GM18861 (cell line): ENCODE measurements around the gene MIXL1.
"Not testable (repeated sequence)": the region's sequence is repeated elsewhere in the genome, so short reads cannot be mapped to it uniquely, and the experiment has no call there.

ENCODE experiments used
- ATAC-seq: cut with Tn5 transposase; IDR thresholded peaks from one replicate; pipeline ENCODE4 v1.9.1; 2021; ENCODE audit not compliant: unreplicated experiment

Gene MIXL1

DNA sequence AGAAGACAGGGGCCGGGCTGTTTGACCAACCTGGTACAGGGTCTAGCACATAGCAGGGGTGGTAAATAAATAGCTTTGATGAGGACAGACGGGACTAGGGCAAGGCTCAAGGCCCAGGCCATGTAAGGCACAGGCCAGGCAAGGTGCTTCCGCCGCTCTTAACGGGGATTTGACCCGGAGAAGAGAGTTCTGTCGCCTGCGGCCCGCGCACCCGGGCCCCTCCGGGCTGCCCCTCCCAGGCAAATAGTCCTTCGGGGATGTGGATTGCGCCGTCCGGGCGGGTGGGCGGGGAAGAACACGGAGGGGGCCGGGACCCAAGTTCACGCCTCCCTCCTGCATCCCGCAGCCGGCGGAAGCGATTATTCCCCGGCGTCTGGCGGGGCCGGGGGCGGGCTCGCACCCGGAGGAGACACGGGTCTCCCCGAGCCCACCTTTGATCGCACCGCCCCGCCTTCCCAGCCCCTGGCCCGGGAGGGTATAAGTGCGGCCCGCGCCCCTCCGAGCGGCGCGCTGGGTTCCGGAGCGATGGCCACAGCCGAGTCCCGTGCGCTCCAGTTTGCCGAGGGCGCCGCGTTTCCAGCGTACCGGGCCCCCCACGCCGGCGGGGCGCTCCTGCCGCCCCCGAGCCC lies at the start of gene MIXL1:
Gene MIXL1, plus strand, starts transcription at position 508 of the 629 bp plus-strand sequence. Its CDS starts 18 bp downstream, at position 526.
- peak; percentile 30 for ATAC-seq

DNA sequence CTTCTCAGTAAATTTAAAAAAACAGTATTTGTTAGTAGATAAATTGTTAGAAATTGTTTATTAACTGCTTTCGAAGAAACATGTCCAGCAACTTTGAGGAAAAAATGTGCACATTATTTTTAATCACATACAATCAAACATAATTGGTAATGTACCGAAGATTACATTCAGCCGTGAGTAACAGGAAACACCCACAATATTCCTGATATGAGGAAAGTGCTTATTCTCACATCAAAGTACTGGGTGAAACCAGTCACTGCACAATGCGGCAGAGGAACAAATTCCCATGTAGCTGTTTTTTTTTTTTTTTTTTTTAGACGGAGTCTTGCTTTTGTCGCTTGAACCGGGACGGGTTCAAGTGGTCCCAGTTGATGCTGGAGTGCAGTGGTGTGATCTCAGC lies 46.6 kb upstream of the MIXL1 start:
- no peak for ATAC-seq

DNA sequence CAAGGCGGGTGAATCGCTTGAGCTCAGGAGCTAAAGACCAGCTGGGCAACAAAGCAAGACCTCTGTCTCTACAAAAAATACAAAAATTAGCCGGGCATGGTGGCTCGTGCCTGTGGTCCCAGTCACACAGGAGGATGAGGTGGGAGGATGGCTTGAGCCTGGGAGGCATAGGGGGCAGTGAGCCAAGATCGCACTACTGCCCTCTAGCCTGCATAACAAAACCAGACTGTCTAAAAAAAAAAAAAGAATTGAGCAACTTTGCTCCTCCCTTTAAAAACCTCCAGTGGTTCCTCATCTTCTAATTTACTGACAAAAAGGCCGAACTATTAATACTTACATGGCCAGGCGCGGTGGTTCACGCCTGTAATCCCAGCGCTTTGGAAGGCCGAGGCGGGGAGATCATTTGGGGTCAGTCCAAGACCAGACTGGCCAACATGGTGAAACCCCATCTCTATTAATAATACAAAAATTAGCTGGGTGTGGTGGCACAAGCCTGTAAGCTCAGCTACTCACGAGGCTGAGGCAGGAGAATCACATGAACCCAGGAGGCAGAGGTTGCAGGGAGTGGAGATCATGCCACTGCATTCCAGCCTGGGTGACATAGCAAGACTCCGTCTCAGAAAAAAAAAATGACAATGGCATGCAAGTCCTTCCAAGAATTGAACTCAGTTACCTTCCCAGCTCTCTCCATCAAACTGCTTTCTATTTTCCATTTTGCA lies 41.3 kb upstream of the MIXL1 start:
- no peak for ATAC-seq

DNA sequence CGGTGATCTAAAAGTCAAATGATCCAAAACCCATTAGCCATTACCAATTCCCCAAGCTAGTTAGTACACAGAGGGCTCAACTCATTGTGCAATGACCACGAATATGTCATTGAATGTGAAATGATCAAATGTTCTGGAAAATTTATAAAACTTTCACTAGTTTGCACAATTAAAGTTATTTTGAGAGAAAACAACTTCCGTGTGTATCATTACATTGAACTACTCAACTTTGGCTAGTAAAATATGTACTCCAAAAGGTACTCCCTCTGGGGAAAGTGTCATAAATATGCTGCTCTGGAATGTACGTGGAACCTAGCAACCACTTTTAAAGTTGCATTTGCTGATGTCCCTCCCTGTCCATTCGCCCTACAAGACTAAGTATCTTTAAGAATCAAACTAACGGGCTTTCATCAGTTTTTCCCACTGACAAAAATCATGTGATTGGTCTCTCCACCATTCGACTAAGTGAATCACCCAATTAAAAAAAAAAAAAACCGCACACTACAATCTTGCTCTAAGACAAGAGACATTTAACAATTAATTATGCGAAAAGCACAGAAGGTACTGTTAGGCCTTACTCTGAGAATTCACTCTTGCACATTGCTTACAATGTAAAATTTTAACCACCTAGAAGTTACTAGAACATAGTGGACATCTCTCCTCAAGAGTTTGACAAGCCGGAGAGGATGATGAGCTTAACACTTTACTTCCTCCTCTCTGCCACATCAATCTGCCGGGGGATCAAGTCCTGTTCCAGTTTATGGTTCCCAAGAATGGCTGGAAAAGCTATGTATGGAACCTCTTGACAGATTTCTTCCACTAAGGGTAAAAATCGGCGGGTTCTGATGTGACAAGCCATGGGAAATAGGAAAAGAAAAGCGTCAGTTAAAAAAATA lies 38.1 kb upstream of the MIXL1 start:
- ATAC-seq, result no peak

DNA sequence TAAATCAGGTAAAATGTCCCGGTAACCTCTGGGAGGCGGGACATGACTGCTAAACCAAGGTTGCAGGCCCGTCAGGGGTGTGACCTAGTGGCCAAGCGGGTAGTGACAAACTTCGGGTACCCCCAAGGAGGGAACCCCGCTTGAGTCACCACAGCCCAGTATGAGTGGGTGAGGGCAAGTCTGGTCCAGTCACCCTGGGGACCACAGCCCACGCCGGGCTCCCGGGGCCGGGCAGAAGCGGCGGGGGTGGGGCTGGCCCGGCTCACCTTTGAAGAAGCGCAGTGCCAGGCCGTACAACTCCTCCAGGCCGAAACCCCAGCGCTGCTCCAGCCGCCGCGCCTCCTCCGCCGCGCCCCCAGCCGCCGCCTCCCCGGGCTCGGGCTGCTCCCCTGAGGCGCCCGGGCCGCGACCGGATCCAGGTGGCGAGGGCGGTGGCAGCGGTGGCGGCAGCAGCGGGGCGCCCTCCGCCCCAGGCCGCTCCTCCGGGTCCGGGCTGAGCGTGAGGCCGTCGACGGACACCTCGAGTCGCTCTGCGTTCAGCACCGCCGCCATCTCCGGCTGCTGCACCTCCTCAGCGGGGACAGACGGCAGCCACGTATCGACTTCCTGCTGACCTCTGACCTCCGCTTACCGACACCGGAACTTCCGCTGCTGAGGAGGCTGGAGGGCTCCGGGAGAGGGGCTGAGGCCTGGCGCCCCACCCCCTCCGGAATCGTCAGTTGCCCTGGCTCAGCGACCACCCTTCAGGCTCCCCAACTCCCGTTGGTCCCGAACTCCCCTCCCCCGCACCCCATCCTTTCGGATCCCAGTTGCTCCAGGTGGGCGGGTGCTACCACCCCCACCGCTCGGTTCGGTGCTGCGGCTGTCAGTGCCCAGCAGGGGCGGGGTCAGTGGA lies 37.1 kb upstream of the MIXL1 start, which contains the start of gene ACBD3:
Gene ACBD3, minus strand, starts transcription at position 618 of the 895 bp plus-strand sequence. Its CDS starts 66 bp downstream, at position 552.
- peak; percentile 88 for ATAC-seq

DNA sequence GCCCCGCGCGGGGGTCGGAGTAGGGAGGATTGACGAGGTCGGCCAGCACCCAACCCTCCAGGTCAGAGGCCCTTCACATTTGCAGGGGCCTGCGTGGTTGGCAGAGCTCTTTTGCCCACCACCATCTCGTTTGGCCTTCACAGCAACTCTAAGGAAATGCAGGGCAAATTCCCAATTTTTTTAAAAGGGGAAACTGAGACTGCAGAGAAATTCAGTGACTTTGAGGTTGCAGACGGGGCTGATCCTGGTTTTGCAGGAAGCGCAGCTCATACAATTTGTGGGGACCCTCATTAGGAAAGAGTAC lies 36.5 kb upstream of the MIXL1 start:
- ATAC-seq, result no peak

DNA sequence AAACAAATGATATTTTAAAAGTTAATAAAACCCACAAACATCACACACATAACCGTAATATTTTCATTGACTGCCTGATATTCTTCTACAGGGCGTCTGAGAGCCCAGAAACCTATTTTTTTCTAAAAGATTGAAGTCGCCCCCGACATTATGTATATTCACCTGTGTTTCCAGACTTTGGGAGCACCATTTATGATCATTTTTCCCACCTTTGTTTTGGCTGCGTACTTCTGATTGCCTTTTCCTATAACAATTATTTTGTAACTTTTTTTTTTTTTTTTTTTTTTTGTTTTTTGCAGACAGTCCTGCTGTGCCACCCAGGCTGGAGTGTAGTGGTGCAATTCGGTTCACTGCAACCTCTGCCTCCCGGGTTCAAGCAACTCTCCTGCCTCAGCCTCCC lies 36.1 kb upstream of the MIXL1 start:
- no peak for ATAC-seq

DNA sequence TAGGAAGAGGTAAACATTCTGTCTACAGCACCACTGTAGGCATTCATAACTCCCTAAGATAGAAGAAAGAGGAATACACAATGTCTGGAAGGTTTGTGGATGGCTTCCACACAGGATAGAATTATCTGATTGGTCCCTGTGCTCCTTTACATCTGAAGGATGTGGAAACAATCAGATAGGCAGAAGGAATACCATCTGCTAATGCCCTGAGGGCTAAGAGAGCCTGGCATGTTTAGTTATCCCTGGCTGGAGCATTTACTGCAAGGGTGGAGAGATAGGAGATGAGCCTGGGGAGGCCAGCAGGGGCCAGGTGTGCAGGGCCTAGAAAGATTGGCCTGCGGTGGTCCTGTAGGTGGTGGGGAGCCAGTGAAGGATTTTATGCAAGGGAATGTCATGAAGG lies 28.3 kb upstream of the MIXL1 start:
- no peak for ATAC-seq

DNA sequence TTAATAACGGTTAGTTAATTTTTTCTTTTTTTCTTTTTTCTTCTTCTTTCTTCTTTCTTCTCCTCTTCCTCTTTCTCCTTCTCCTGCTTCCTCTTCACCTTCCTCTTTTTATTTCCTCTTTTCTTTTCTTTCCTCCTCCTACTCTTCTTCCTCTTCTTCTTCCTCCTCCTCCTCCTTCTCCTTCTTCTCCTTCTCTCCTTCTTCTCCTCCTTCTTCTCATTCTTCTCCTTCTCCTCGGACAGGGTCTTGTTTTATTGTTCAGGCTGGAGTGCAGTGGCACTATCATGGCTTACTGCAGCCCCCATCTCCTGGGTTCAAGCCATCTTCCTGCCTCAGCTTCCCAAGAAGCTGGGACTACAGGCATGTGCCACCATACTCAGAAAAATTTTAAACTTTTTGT lies 23.5 kb upstream of the MIXL1 start:
- no peak for ATAC-seq

DNA sequence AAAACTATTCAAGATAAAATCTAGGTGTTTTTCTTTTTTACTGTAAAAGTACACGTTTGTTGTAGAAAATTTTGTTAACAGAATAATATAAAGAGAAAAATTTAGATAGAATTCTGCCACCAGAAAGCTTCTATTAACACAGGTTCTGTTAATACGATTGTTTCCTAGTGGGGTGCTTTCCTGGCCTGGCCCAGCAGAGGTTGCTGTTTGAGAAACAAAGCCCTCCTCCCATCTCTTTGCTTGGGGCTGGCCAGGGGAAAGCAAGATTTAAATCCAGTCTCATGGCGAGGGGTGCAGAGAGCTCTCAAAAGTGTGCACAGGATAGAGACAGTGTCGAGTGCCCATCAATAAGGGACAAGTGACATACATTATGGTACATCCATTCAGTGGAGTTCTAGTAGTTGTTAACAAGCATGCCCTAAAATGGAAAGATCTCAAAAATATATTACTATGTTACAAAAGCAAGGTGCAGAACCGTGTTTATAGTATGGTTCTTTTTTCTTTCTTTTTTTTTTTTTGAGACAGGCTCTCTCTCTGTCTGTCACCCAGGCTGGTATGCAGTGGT lies 22.4 kb upstream of the MIXL1 start:
- ATAC-seq, result peak; percentile 45

DNA sequence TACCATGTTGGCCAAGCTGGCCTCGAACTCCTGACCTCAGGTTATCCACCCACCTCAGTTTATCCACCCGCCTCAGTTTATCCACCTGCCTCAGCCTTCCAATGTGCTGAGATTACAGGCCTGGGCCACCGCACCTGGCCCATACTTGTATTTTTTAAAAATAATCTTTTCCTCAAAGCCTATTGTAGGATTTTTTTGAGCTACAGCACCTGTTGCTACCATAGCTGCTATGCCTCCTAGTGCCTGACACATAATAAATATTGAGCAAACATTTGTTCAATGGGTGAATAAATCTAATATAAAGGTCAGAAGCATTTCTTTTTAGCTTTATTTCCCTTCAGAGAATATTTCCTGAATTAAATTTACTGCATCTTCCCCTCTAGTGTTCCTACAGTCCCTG lies 21.2 kb upstream of the MIXL1 start:
- no peak for ATAC-seq

DNA sequence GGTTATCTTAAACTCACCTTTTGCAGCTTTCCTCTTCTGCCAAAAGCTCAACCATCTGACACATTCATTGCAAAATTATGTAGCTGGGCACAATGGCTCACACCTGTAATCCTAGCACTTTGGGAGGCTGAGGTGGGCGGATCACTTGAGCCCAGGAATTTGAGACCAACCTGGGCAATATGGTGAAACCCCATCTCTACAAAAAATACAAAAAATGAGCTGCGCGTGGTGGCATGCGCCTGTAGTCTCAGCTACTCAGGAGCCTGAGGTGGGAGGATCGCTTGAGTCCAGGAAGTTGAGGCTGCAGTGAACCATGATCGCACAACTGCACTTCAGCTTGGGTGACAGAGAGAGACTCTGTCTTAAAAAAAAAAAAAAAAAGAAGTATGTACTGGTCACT lies 20.8 kb upstream of the MIXL1 start:
- ATAC-seq, result not testable (repeated sequence)

DNA sequence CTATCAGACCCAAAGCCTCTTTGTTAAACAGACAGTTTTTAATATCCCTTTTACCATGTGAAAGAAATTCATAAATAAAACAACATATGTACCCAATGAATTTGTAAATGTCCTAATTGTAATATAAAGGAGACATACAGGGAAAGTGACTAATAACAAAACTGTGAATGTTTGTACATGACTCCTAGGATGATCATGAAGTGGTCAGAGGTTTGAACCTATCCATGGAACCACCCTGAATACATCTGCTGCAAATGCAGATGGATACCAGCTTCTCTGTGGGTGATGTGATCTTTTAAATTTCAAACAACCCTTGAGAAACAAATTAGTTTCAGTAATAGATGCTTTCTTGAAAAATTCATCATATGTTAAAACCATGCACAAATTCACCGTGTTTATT lies 20.2 kb upstream of the MIXL1 start:
- no peak for ATAC-seq

DNA sequence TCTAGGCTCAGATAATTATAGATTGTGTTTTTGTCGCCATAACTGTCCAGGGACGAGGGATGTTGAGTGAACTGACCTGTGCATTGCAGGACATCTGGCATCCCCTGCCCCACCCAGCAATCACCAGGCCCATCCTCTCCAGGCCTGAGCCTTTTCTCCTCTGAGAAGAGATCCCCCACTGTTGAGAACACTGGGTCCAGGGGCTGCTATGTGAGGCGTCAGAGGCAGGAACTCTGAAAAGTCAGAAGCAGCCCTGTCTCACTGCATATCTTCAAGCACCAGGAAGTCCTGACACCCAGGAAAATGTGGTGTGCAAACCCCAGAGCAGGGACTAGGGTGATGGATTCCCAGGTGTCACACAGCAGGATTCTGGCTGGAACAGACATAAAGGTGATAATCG lies 19.8 kb upstream of the MIXL1 start:
- ATAC-seq, result no peak

DNA sequence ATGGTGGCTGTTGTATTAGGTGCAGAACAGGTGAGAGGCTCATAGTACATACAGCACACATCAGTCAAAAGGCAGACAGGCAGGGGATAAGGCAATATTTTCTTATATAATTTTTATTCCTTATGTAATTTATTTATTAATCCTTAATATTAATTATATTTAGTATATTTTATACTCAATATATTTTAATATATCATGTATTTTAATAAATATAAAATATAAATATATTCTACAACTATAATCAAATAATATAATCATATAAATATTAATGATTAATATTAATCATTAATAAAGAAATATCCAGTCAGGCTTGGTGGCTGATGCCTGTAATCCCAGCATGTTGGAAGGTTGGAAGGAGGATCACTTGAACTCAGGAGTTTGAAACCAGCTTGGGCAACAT lies 19.3 kb upstream of the MIXL1 start:
- no peak for ATAC-seq

DNA sequence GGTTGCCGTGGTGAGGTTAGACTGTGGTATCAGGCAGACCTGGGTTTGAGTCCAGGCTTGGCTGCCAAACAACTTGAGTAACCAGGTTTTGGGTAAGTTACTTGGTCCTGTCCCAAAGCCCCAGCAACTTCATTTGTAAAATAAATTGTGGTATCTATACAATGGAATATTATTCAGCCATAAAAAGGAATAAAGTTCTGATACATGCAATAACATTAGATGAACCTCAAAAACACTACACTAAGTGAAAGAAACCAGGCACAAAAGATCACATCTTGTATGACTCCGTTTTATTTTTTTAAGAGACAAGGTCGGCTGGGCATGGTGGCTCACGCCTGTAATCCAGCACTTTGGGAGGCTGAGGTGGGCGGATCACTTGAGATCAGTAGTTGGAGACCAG lies 16.4 kb upstream of the MIXL1 start:
- no peak for ATAC-seq

DNA sequence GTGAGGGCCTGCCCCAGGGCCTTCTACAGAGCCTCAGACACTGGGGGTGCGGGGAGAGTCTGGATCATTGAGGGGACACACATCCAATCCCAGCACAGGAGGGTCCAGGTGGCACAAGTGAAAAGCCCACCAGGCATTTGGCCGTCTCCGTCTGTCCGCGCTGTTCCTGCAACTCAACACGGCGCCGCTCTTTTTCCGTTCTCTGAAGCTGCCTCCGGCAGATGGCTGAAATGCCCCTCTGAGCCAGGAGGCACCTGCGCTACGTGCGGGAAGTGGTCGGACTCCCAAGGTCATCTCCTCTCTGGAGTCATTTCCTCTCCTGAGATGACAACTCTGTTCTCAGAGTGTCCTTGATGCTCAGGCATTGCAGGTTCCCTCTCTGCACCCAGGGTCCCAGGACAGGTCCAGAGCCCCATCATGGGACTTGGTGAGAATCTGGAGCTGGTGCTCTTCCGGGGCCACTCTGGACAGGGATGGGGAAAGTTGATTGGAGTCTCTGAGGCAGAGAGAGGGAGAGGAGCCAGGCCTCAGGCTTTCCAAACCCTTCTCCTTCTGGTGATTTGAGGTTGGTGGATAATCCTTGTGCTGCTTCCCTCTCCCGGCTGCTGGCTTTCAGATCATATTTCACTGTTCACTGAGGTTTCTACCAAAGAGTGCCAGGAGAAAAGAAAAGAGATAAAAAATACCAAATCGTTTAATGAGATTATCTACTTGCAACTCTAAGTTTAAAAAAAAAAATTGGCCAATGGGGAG lies 14.0 kb upstream of the MIXL1 start:
- ATAC-seq, result no peak

DNA sequence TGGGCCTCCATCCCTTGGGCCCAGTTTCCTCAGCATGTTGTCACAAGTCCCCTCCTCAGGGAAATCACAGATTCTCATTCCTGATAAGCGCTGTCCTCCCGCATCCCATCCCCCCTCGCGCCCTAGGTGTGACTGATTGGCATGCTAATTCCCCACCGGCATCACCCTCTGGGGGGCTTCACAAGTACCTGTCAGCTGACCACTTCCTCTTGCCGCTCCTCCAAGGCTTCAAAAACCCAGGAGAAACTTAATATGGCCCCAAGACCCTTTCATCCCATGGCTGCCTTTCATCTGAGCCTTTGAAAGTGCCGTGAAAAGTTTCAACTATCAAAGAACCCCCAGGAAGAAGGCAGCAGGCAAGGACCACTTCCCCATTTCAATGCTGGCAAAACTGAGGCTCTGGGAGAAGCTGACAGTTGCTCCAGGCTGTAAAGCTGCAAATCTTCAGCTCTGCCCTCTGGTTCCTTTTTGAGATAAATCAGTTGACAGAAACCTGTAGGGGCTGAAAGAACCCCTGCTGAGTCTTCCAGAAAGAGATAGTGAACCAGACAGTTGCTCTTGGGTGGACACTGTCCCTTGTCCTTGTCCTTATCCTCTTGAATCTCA lies 12.8 kb upstream of the MIXL1 start:
- no peak for ATAC-seq

DNA sequence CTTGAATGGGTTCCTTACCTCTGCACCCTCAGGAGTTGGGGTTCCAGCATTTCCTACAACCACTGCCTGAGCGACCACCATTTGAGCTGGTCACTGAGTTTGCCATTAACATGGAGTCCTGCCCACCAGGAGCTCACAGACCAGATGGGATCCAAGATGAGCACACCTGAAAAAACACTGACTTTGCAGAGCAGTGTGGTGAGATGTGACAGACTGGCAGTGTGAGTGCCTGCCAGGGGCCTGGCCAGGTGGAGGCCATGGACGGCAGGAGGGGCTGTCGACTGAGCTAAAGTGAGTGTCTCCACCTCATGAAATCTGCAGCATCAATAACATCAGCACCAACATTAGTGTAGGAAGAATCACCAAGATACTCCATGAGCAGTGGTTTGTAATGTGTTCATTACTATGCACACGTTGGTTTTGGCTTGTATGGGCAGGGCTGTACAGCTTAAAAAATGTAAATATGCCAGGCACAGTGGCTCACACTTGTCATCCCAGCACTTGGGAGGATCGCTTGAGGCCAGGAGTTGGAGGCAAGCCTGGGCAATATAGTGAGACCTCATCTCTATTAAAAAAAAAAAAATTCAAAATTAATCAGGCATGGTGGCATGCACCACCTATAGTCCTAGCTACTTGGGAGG lies 12.2 kb upstream of the MIXL1 start:
- ATAC-seq, result no peak
